Small intestine (tissue), 7 donors: ENCODE measurements around the gene ATP8A2. TPM values are rescaled to one million over a fixed set of nuclear protein-coding genes. Genes with fewer than 3 reads are reported as not detected.

Experiments
- DNase-seq, 2 donors: peaks; one replicate each; pipeline versions ENCODE4 v3.0.0 to v3.0.0-alpha.2; 2013
- FAIRE-seq: peaks from 2 replicates; lab custom pipeline; 2012; peaks lifted over from hg19 to GRCh38; lab: Jason Lieb, UNC
- H3K27ac ChIP-seq, 3 donors: one replicate each; pipeline ENCODE4 v1.5.1; 2013; ENCODE audit warnings: low read length in 2 of 3, mild to moderate bottlenecking in 2 of 3, control low read depth in 1 of 3, inconsistent platforms in 1 of 3, low read depth in 1 of 3, moderate library complexity in 1 of 3
- H3K27me3 ChIP-seq, 3 donors: one replicate each; pipeline ENCODE4 v1.6.1; 2013; ENCODE audit warnings: low read length in 3 of 3, inconsistent platforms in 1 of 3; ENCODE audit not compliant: control insufficient read depth in 3 of 3, insufficient read depth in 3 of 3
- H3K36me3 ChIP-seq, 3 donors: one replicate each; pipeline ENCODE4 v1.6.1; 2013; ENCODE audit warnings: low read length in 3 of 3, inconsistent platforms in 1 of 3, low read depth in 1 of 3, mild to moderate bottlenecking in 1 of 3, moderate library complexity in 1 of 3; ENCODE audit not compliant: control insufficient read depth in 3 of 3, insufficient read depth in 2 of 3
- H3K4me1 ChIP-seq, 3 donors: one replicate each; pipeline ENCODE4 v1.6.1; 2013; ENCODE audit warnings: low read length in 2 of 3, inconsistent platforms in 1 of 3, low read depth in 1 of 3, mild to moderate bottlenecking in 1 of 3, moderate library complexity in 1 of 3; ENCODE audit not compliant: control insufficient read depth in 3 of 3, insufficient read depth in 2 of 3
- H3K4me3 ChIP-seq, 3 donors: one replicate each; pipeline ENCODE4 v1.5.1; 2013; ENCODE audit warnings: low read length in 3 of 3, control low read depth in 1 of 3, inconsistent platforms in 1 of 3, low read depth in 1 of 3, mild to moderate bottlenecking in 1 of 3, moderate library complexity in 1 of 3
- H3K9me3 ChIP-seq, 2 donors: one replicate each; pipeline ENCODE4 v1.6.1; 2013; ENCODE audit warnings: low read depth in 1 of 2, low read length in 1 of 2; ENCODE audit not compliant: control insufficient read depth in 2 of 2, insufficient read depth in 1 of 2
- WGBS, 3 donors: extraction: QIAGEN DNeasy Blood & Tissue Kit; methylation state at CpG; one replicate each; pipeline ENCODE4 v1.1.7; 2013; 5-methylcytosine and 5-hydroxymethylcytosine counted together
- polyA plus RNA-seq, 4 donors: library from polyadenylated mRNA; stranded (reverse) in 3 of 4; unstranded in 1 of 4; fragments of 200-250 nt in 3 of 4; fragments of 120-200 nt in 1 of 4; gene quantifications; one replicate each; pipeline versions ENCODE4 v1.2.1 to v1.2.3, GENCODE V29; 2013
- donor health status: healthy with polysubstance abuse.
- donor health status: control.
- donor health status: control.
- donor health status: Bipolar disorder and iron deficiency.
- donor health status: healthy.

ATP8A2 gene
- polyA plus RNA-seq, 4 donors = 0.72 to 0.79 TPM; not detected in 2

DNA sequence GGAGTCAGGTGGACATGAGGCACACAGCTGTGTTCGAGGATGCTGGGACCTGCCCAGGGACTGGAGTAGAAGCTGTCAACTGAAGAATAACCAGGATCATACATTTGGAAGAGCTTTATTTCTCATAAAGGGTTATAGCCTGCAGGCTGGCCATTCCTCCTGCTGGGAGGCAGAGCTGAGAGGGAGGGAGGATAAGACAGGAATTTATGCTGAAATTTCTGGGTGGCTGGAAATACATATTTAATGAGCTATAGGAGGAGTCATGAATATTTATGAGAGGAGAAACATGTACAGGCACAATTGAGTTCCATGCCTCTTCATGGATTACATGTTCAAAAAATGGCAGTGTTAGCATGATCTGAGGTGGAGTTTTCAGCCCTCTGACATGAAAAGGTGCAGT is 528.2 kb downstream of the ATP8A2 start:
- H3K4me3 ChIP-seq = no peak overlapping the region
- no peaks in the 10 kb centered on the region for H3K27me3 ChIP-seq
- no peaks in the 10 kb centered on the region for H3K36me3 ChIP-seq
- H3K4me1 ChIP-seq = peaks cover 0 to 3% (median 0%) of the 10 kb centered on the region in 3 donors
- H3K27ac ChIP-seq = no peak overlapping the region
- FAIRE-seq (no peak), DNase-seq (no peak)
- 56 to 86% (median 78%) methylated on average over 1 of the region's 1 CpG for WGBS, 3 donors
- H3K9me3 ChIP-seq = no peaks in the 10 kb centered on the region

DNA sequence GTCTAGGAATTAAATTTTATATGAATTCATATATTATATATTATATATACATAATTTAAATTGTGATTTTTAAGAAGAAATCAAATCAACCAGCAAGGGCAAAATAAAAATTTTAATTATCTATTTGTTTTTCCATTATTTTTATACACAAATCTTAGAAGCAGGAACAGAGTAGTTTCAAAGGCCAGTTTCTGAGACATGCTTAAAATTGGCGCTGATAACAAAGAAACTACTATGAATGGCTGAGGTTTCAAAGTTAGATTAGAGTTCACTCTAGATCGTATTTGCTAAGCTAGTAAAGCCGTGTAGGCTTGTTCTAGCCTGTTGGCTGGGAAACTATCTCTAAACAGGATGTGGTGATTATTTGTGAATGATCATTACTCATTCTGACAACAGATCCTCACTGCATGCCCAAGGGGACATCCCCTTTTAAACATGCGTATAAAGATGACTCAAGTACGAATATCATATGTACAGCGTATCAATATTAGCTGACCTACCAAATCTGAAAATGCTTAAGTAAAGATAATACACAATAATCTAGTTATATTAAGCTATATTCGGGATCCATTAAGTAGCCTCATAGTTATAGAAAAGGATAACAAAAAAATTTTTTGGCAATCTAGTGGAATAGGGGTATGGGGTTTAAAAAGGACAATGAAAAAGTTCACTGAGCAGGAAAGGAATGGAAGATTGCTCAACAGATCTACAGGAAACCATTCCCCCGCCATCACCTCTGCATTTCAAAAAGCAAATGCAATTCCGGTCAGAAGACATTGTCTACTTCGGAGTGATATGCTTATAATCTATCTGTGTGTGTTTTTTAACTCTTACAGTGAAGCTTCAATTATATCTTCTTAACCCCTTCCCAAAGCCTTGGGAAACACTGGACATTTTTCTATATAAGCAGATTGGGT is 529.9 kb downstream of the ATP8A2 start:
- no peaks in the 10 kb centered on the region for H3K36me3 ChIP-seq
- WGBS, 3 donors = 34 to 41% (median 35%) methylated on average over 10 of the region's 10 CpGs
- H3K4me3 ChIP-seq = no peak overlapping the region
- H3K4me1 ChIP-seq = peaks cover 0 to 8% (median 0%) of the 10 kb centered on the region in 3 donors
- H3K27ac ChIP-seq = no peak overlapping the region
- no peak for FAIRE-seq
- H3K27me3 ChIP-seq = no peaks in the 10 kb centered on the region
- peak; percentile 54 to 61 for DNase-seq
- no peaks in the 10 kb centered on the region for H3K9me3 ChIP-seq

DNA sequence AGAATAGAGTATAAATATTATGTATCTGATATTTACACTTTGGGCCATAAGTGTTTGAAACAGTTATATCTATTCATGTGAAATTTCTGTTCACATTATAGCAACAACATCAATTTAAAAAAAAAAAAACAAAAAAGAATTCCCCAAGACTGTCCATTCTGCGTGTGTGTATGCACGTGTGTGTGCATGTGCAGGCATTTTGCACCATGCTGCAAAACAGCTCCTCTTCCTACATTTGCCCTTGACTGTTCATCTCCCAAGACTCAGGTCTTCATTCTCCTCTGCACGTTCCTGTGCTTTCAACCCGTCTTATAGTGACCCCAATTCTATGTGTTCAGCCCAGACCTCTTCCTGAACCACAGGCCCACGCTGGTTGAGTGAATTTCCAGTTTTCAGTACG is 530.7 kb downstream of the ATP8A2 start:
- DNase-seq = no peak
- Histone ChIP-seq H3K4me3 (no peak overlapping the region), H3K9me3 (no peaks in the 10 kb centered on the region), H3K4me1 (peaks cover 0 to 8% (median 0%) of the 10 kb centered on the region in 3 donors), H3K36me3 (no peaks in the 10 kb centered on the region), H3K27me3 (no peaks in the 10 kb centered on the region), H3K27ac (peak overlapping the region in 1 of 3 donors; percentile 1)
- no peak for FAIRE-seq
- 75 to 78% (median 77%) methylated on average over 6 of the region's 6 CpGs for WGBS, 3 donors

DNA sequence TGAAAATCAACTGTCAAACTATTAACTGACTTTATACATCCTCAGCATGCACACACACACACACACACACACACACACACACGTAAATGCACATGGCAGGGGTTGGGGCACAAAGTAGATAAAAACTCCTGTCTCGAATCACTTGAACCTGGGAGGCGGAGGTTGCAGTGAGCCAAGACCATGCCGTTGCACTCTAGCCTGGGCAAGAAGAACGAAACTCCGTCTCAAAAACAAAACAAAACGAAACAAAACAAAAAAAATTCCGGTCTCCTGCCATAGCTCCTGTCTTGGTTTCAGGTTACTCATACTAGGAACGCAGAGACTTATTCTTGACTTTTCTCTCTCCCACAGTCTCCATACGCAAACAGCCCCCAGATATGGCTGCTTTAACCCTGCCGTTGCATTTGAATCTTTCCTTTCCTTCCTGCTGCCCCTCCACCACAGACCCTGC is 531.1 kb downstream of the ATP8A2 start:
- no peak for DNase-seq
- no peak for FAIRE-seq
- Histone ChIP-seq H3K4me1 (peaks cover 0 to 8% (median 0%) of the 10 kb centered on the region in 3 donors), H3K4me3 (no peak overlapping the region), H3K27me3 (no peaks in the 10 kb centered on the region), H3K9me3 (no peaks in the 10 kb centered on the region), H3K27ac (peak overlapping the region in 1 of 3 donors; percentile 1), H3K36me3 (no peaks in the 10 kb centered on the region)
- WGBS, 3 donors = 63 to 80% (median 71%) methylated on average over 11 of the region's 11 CpGs

DNA sequence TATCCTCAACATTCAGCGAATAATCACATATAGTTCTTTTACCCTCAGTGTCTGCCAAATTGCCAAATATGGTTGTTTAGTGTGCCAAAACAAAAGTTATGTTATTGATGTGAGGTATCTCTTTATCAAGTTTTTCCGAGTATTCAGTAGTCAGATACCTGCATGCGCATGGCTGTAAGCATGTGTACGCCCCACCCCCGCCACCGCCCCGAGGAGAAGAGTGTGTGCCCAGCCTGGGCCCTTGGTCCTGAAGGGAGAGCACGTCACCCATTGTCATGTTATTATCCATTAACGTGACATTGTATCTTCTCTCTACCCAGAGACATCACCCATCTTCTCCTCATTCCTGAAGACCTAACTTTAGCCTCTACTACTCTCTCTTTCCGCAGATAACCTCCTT is 533.1 kb downstream of the ATP8A2 start:
- no peak overlapping the region for H3K27ac ChIP-seq
- 84 to 92% (median 90%) methylated on average over 10 of the region's 10 CpGs for WGBS, 3 donors
- peaks cover 0 to 8% (median 0%) of the 10 kb centered on the region in 3 donors for H3K4me1 ChIP-seq
- FAIRE-seq (no peak), DNase-seq (no peak)
- no peak overlapping the region for H3K4me3 ChIP-seq
- no peaks in the 10 kb centered on the region for H3K27me3 ChIP-seq
- no peaks in the 10 kb centered on the region for H3K36me3 ChIP-seq
- no peaks in the 10 kb centered on the region for H3K9me3 ChIP-seq

DNA sequence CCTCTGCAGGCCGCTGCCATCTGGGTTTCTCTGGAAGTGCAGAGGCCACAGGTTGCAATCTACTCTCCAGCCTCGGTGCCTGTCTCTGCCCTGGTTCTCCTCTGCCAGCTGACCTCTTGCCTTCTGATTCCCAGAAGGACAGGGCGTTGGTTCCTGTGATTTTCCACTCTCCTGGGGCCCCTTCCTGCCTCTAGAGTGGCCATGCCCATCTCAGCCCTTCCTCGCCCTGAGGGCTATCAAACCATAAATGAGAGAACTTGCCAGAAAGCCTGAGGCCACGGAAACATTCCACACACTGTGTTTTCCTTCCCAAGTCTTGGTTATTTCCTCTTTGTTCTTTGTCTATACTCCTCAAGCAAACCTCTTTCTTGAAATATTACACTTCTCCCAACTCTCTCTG is 533.8 kb downstream of the ATP8A2 start:
- Histone ChIP-seq H3K4me3 (no peak overlapping the region), H3K36me3 (no peaks in the 10 kb centered on the region), H3K4me1 (peaks cover 0 to 8% (median 0%) of the 10 kb centered on the region in 3 donors), H3K27me3 (no peaks in the 10 kb centered on the region), H3K9me3 (no peaks in the 10 kb centered on the region), H3K27ac (no peak overlapping the region)
- FAIRE-seq (no peak), DNase-seq (peak in 1 of 2 donors; percentile 19)
- 45 to 64% (median 61%) methylated on average over 5 of the region's 5 CpGs for WGBS, 3 donors

DNA sequence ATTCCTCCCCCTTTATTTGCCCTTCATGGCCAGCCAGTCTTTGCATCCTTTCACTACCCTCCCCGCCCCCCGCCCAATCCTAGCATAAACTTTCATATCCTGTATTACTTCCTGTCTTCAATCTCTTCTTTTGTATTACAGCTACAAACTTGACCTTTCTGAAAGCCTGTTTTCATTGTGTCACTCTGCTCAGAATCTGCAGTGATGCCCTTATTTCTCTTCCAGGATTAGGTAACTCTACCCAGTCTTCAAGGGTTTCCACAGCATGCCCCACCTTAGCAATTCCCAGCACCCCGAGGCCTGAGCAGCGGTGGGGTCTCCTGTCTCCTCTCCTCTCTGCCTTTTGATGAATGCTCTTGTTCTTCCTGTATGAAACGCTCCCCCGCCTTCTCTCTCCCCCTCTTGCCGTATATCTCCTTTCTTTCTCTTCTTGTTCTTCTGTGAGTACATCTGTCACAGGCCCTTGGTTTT is 534.5 kb downstream of the ATP8A2 start:
- Histone ChIP-seq H3K4me3 (no peak overlapping the region), H3K4me1 (peaks cover 0 to 5% (median 0%) of the 10 kb centered on the region in 3 donors), H3K27ac (no peak overlapping the region), H3K36me3 (no peaks in the 10 kb centered on the region), H3K27me3 (no peaks in the 10 kb centered on the region), H3K9me3 (no peaks in the 10 kb centered on the region)
- WGBS, 3 donors = 58 to 81% (median 77%) methylated on average over 7 of the region's 7 CpGs
- no peak for FAIRE-seq
- DNase-seq = no peak

DNA sequence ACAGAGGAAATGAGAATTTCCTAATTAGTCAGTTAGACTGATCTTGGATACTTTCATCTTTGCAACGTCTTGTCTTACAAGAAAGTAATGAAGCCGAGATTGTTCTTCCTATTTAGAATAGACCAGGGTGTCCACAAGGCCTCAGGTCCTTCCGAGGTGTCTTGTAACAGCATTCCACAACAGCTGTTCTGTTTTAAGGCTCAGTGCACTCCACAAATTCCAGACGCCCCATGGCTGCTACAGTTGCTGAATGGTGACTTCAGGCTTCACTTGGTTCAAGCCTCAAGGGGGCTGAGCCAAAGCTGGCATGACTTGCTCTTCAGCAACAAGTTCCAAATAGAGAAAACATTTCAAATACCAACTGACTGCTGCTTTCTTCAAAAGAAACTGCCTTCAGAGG is 536.6 kb downstream of the ATP8A2 start:
- no peak overlapping the region for H3K4me3 ChIP-seq
- DNase-seq (no peak), FAIRE-seq (no peak)
- 77 to 80% (median 80%) methylated on average over 4 of the region's 4 CpGs for WGBS, 3 donors
- H3K27me3 ChIP-seq = no peaks in the 10 kb centered on the region
- peaks cover 0 to 5% (median 0%) of the 10 kb centered on the region in 3 donors for H3K4me1 ChIP-seq
- H3K27ac ChIP-seq = no peak overlapping the region
- H3K36me3 ChIP-seq = no peaks in the 10 kb centered on the region
- H3K9me3 ChIP-seq = no peaks in the 10 kb centered on the region
